Hematopoietic multipotent progenitor cell treated with erythropoietin and hydrocortisone succinate and interleukin-3 and kit ligand, for 17 days (in vitro differentiated cells): ENCODE measurements around the gene TEX36.
"Not testable (repeated sequence)": the region's sequence is repeated elsewhere in the genome, so short reads cannot be mapped to it uniquely, and the experiment has no call there.

Experiments used
- DNase-seq: peaks from one replicate; pipeline ENCODE4 v3.0.0-alpha.2; 2015; ENCODE audit warnings: low spot score

The TEX36 gene

DNA sequence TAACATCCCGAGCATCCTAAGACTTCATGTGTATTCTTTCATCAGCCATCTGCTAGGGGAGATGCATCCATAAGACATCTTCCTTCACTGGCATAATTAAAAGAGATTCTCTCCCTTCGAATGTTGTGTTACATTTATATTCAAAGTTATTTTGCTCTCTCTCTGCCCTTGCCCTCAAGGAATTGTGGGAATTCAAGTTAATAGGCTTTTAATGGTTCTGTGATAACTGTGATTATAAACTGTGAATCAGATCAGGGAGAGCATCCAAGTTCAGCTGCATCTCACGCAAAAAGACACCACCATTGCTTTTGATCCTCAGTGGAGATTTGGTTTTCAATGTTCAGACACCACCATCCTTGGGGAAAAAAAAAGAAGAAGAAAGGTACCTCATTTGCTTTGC is 9.2 kb upstream of the TEX36 start:
- DNase-seq: no peak

GRCh38 chr10:125691160-125691981 is 8.4 kb upstream of the TEX36 start:
- DNase-seq: no peak

DNA sequence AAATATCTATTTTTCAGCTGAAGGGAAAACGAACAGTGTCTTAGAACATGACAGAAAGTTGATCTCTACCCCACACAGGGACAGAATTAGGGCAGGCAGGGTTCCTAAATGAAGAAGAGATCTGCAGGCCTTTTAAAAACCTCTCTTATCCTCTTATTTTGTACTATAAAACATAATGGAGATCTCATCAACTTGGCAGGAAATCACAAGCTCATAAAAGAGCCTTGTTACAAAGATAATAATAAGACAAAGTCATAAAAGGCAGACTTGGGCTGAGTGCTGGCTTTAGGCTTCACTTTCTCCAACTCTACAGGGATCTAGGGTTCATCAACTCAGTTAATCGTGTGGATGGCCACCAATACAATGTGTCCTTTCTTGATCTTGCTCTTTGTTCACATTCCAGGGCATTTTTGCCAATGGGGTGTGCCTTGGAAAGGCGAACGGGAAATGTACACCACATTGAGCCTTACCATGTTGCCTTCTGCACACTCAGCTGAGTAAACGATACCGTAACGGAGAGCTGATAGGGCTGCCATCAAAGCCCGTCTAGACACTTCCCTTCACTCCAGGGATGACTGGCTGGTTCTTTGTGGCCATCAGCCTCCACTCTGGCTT is 7.1 kb upstream of the TEX36 start:
- no peak for DNase-seq

DNA sequence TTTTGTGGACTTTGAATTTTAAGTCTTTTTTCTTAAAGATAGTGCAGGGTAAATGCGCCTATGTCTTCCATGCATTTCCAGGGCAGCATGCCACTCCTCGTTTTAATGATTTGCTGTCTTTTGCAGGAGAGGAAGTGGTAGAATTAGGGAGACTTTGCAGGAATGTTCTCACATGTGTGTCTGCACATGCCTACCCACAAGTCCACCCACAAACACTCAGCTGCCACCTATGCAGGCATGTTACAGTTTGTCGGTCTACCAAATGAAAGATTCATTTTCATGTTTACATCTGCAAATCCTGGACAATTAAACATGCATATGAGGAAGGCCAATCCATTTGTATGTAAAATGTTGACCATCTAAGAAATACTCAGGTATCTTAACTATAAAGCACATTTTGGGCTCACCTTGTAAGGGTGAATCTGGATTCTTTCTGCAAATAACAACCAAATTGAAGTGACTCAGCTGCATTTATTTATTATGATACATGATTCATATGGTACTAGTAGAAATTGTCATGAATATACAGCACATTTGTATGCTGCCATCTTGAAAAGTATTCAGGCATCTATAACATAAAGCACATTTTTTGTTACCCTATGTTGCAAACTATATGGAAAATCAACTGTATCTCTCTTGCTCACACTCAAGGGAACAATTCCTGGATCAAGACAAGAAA is 4.7 kb upstream of the TEX36 start:
- no peak for DNase-seq

DNA sequence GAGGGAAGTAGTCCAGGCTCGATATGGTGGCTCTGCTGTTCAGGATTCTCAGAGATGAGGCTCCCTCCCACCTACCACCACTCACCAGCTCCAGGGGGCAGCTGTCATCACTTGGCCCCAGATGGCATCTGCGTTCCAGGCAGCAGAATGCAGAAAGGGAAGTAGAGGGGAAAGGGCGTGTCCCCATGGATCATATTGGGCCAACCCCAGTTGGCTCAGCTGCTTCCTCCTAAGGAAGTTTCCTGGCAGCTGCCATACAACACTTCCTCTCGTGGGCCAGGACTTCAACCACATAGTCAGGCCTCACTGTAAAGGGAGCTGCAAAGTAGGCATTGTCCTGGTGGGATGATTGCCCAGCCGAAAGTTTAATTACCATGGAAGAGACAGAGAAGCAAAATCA is 1.6 kb upstream of the TEX36 start:
- DNase-seq: no peak

GRCh38 chr10:125683821-125684220 is 858 bp upstream of the TEX36 start:
- DNase-seq: no peak

DNA sequence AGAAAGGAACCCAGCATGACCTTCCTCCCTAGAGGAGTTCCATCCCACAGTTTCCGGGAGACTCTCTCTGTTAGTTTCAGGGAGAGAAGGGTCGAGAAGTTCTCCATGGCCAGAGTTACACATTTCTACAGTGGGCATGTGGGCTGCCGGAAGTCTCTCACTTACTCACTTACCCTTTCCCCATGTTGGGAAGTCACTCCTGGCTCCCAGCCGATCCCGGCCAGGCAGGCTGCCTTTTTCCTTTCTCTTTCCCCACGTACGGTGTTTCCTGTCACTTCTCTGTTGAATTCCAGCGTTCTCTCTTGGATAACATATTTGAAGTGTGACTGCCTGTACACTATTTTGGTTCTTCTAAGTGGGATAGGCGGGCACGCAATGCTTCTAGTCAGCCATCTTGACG is 3.5 kb downstream of the TEX36 start:
- no peak for DNase-seq

DNA sequence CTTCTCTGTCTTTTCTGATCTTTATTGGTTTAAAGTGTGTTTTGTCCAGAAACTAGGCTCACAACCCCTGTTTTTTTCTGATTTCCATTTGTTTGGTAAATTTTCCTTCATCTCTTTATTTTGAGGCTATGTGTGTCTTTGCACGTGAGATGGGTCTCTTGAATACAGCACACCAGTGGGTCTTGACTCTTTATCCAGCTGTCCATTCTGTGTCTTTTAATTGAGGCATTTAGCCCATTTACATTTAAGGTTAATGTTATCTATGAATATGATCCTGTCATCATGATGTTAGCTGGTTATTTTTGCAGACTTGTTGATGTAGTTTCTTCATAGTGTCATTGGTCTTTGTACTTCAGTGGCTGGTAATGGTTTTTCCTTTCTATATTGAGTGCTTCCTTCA is 10.1 kb downstream of the TEX36 start:
- no peak for DNase-seq

GRCh38 chr10:125662584-125662983 is 20.4 kb downstream of the TEX36 start:
- DNase-seq: no peak

DNA sequence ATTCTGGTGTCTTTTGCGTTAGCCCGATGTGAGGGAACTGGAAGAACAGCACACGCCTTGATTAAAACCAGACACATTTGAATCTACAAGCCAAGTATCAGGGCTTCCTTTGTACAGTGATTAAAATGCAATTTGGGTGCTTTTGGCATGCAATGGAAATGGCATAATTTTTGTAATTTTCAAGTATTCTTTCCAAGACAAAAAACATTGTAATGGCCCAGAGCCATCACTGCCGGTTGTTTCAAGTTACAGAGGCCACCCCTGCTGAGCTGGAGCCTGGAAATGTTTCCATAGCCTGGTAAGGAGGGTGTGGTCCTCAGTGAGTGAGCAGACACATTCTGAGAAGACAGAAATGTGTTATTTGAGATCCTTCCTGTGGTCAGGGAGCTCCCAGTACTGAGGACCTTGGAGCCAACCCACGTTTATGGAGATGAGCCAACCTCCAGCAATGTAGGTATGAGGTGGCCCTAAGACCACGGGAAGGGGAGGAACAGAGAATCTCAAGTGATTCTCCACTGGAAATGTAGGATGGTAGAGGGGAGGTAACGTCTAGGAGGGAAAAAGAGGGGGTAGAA is 20.9 kb downstream of the TEX36 start:
- no peak for DNase-seq

DNA sequence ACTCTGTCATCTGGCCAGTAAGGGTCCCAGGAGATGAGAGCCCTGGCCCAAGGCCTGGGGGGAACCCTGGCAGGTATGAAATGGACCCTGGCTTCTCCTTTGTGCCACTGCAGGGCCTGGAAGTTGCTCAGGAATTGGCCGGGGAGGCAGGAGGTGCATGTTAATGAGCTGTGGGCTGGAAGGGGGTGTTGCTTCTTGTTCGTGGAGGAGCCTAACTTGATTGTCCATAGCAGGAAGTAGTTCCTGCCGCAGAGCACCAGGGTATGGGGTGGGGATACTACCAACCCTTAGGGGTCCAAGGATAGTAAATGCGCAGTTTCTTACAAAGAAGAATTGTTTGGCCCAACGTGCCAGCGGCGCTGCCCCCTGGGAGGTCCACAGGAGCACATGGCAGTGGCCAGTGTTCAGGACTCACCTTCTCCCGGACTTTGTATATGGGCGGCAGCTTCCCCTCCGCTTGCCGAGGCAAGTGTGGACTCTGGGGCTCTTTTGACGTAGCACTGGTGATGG is 21.5 kb downstream of the TEX36 start:
- no peak for DNase-seq

- DNase-seq: no peak
Measured at GRCh38 chr10:125659071-125659470, 23.9 kb downstream of the TEX36 start.

- no peak for DNase-seq
Measured at GRCh38 chr10:125656523-125656922, 26.4 kb downstream of the TEX36 start.

GRCh38 chr10:125653113-125653512 is 29.9 kb downstream of the TEX36 start:
- not testable (repeated sequence) for DNase-seq

- no peak for DNase-seq
Measured at GRCh38 chr10:125646311-125646710, 36.7 kb downstream of the TEX36 start.

DNA sequence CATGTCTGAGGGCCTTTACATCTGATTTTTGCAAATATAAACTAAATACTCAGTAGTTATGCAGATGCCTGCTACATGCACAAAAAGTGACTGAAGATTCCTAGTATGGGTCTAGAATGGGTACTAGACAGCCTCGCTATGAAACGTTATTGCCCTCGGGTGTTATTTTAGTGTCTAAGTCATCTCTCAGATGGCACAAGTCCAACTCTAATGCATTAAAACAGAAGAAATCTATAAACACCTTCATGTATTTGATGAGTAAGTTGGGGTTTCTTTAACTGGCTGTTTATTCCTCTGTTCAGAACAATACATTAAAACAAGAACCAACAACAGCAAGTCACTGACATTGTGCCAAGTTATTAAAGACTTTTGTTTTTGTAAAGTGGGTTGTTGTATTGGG is 41.6 kb downstream of the TEX36 start:
- no peak for DNase-seq

DNA sequence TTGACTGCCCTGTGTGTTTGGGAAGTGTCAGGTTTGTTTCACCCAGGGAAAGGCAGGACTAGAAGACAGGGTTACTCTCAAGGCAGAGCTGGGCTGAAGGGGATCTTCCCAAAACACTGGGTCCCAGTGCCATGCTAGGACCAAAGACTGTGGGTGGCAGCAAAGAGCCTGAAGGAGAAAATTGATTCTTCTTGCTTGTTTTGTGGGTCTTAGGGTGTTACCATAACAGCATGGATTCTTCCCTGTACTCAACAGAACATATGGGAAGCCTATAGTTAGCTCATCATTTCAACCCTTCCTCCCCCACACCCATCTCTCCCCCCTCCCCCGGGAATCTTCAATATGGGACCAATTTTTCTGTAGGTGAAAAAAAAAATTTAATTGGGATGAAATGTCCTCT is 42.3 kb downstream of the TEX36 start:
- DNase-seq: no peak

DNA sequence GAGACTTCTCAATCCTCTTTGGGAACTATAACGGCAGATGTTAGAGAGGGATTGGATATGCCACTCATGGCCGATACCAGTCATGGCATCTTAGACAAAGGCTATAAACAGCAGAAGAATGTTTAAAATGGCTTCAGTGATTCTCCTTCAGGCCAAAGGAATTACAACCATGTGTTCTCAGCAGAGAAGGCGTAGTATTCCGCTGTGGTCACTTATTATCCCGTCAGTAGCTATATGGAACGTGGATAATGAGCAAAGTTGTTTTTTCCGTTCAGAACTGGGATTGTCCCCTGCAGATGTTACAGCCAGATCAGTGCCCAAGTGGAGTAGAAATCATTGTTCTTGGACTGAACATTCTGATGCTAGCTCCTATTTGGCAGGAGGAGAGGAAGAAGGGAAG is 43.1 kb downstream of the TEX36 start:
- DNase-seq: no peak

GRCh38 chr10:125638555-125638954 is 44.4 kb downstream of the TEX36 start:
- DNase-seq: no peak

GRCh38 chr10:125637496-125637895 is 45.5 kb downstream of the TEX36 start:
- DNase-seq: no peak

- DNase-seq: no peak
Measured at GRCh38 chr10:125634606-125635005, 48.4 kb downstream of the TEX36 start.

- no peak for DNase-seq
Measured at GRCh38 chr10:125633517-125633999, 49.4 kb downstream of the TEX36 start.

DNA sequence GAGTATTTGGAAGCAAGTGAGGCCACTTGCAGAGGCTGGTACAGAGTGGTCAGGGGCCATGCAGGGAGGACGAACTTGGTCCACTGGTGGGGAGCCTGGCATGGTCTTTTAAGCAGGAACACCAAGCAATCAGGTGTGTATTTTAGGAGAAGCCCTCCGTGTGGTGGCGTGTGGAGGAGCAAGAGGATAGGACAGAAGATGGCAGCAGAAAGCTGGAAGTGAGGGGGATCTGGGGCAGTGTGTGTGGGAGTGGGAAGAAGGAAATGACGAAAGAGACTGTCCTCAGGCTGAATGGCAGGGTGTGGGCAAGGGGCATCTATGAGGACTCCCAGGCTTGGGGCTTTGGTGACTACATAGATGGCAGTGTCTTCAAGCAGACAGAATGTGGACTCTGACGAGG is 51.2 kb downstream of the TEX36 start:
- no peak for DNase-seq
